KMS-11 (cell line): Measurements from ENCODE around the gene PTGIR.

ENCODE experiments used
- H2AFZ ChIP-seq: fragments of 200-600 bp; sonication (generic); 2 replicates; pipeline ENCODE4 v1.6.1; 2016; ENCODE audit warnings: antibody characterized with exemption, mixed run types, low read depth
- H3K27ac ChIP-seq: fragments of 200-600 bp; sonication (generic); 2 replicates; pipeline ENCODE4 v1.6.1; 2016; ENCODE audit warnings: mild to moderate bottlenecking, mixed run types
- H3K27me3 ChIP-seq: fragments of 200-600 bp; sonication (generic); 2 replicates; pipeline ENCODE4 v1.6.1; 2017; ENCODE audit warnings: mild to moderate bottlenecking, low read depth, mixed run types, moderate library complexity; ENCODE audit not compliant: insufficient read depth
- H3K36me3 ChIP-seq: fragments of 200-600 bp; sonication (generic); 2 replicates; pipeline ENCODE4 v1.6.1; 2017; ENCODE audit warnings: mild to moderate bottlenecking, mixed run types; ENCODE audit not compliant: insufficient read depth
- H3K4me1 ChIP-seq: fragments of 200-600 bp; sonication (generic); 2 replicates; pipeline ENCODE4 v1.6.1; 2016; ENCODE audit warnings: mild to moderate bottlenecking, low read depth, mixed run types; ENCODE audit not compliant: poor library complexity, severe bottlenecking
- H3K4me2 ChIP-seq: fragments of 200-600 bp; sonication (generic); 2 replicates; pipeline ENCODE4 v1.7.0; 2016; ENCODE audit warnings: mild to moderate bottlenecking, mixed run types
- H3K4me3 ChIP-seq: fragments of 200-600 bp; sonication (generic); IDR thresholded peaks from 2 replicates; pipeline ENCODE4 v1.6.1; 2017; ENCODE audit warnings: low read depth, low read length, mixed read lengths; ENCODE audit not compliant: insufficient read depth
- H3K79me2 ChIP-seq: fragments of 200-600 bp; sonication (generic); 2 replicates; pipeline ENCODE4 v1.6.1; 2016; ENCODE audit warnings: low read depth, mixed run types; ENCODE audit not compliant: insufficient read depth
- H3K9ac ChIP-seq: fragments of 200-600 bp; sonication (generic); 2 replicates; pipeline ENCODE4 v1.6.1; 2016; ENCODE audit warnings: mild to moderate bottlenecking, mixed run types
- H4K20me1 ChIP-seq: fragments of 200-600 bp; sonication (generic); 2 replicates; pipeline ENCODE4 v1.6.1; 2016; ENCODE audit warnings: mild to moderate bottlenecking, mixed run types; ENCODE audit not compliant: insufficient read depth
- CTCF ChIP-seq: fragments of 200-600 bp; sonication (generic); conservative IDR thresholded peaks from 2 replicates; pipeline ENCODE4 v1.6.1; 2017; ENCODE audit warnings: low read depth, mild to moderate bottlenecking, antibody characterized with exemption, low read length, moderate library complexity, mixed read lengths

PTGIR gene

GRCh38 chr19:46624958-46625661 is at the start of gene PTGIR:
TSS of gene PTGIR (minus strand) at chr19:46625089. CDS start at chr19:46624225, 864 bp downstream.
- H3K9ac ChIP-seq: no peak within 1 kb of the TSS
- no peaks in the 10 kb centered on the region for H3K36me3 ChIP-seq
- H3K27ac ChIP-seq: no peak within 1 kb of the TSS
- H4K20me1 ChIP-seq: no peaks in the 10 kb centered on the region
- H3K4me3 ChIP-seq: no peak within 1 kb of the TSS
- peaks cover 7% of the 10 kb centered on the region for H3K4me1 ChIP-seq
- peaks cover 56% of the 10 kb centered on the region for H3K27me3 ChIP-seq
- TF ChIP-seq CTCF: no peak
- H3K4me2 ChIP-seq: no peak within 1 kb of the TSS
- no peak within 1 kb of the TSS for H2AFZ ChIP-seq
- no peaks in the 10 kb centered on the region for H3K79me2 ChIP-seq

GRCh38 chr19:46670813-46671212 is 45.9 kb upstream of the PTGIR start:
- no peaks in the 10 kb centered on the region for H3K79me2 ChIP-seq
- no peaks in the 10 kb centered on the region; the same call in 1 of the 2 replicates for H3K27me3 ChIP-seq
- no peaks in the 10 kb centered on the region for H3K4me1 ChIP-seq
- H3K36me3 ChIP-seq: no peaks in the 10 kb centered on the region
- no peak overlapping the region for H3K9ac ChIP-seq
- H3K4me2 ChIP-seq: no peak overlapping the region
- no peak overlapping the region for H3K27ac ChIP-seq
- TF ChIP-seq CTCF: no peak
- H3K4me3 ChIP-seq: no peak overlapping the region
- H4K20me1 ChIP-seq: no peaks in the 10 kb centered on the region
- H2AFZ ChIP-seq: no peak overlapping the region

DNA sequence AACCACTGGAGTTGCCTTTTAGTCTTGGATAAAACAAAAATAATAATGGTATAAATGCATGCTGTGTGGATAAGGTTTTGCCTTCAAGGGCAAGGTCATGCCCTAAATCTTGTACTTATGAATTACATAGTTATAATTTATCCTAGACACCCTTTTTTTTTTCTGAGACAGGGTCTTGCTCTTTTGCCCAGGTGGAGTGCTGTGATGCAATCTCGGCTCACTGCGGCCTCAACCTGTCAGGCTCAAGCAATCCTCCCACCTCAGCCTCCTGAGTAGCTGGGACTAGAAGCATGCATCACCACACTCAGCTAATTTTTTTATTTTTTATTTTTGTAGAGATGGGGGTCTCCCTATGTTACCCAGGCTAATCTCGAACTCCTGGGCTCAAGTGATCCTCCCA is 43.8 kb upstream of the PTGIR start:
- no peak overlapping the region for H2AFZ ChIP-seq
- no peaks in the 10 kb centered on the region for H4K20me1 ChIP-seq
- no peak overlapping the region for H3K9ac ChIP-seq
- peaks cover 8% of the 10 kb centered on the region for H3K27me3 ChIP-seq
- no peaks in the 10 kb centered on the region for H3K79me2 ChIP-seq
- no peaks in the 10 kb centered on the region for H3K4me1 ChIP-seq
- H3K4me2 ChIP-seq: no peak overlapping the region
- H3K4me3 ChIP-seq: no peak overlapping the region
- H3K36me3 ChIP-seq: no peaks in the 10 kb centered on the region
- H3K27ac ChIP-seq: no peak overlapping the region
- no peak for TF ChIP-seq CTCF

DNA sequence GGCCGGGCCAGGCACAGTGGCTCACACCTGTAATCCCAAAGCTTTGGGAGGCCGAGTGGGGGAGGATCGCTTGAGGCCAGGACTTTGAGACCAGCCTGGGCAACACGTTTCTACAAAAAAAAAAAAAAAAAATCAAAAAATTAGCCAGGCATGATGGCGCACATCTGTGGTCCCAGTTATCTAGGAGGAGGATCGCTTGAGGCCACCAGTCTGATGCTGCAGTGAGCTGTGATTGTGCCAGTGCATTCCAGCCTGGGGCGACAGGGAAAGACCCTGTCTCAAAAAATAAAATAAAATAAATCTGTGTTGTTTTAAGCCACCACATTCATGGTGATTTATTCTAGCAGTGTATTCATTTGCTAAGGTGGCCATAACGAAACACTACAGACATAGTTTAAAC is 40.2 kb upstream of the PTGIR start:
- H3K27me3 ChIP-seq: peaks cover 23% of the 10 kb centered on the region
- H3K36me3 ChIP-seq: no peaks in the 10 kb centered on the region
- no peak for TF ChIP-seq CTCF
- no peak overlapping the region for H3K27ac ChIP-seq
- no peak overlapping the region for H2AFZ ChIP-seq
- no peak overlapping the region for H3K9ac ChIP-seq
- H3K4me1 ChIP-seq: peaks cover 17% of the 10 kb centered on the region
- H3K79me2 ChIP-seq: no peaks in the 10 kb centered on the region
- H3K4me2 ChIP-seq: no peak overlapping the region
- H4K20me1 ChIP-seq: no peaks in the 10 kb centered on the region
- H3K4me3 ChIP-seq: no peak overlapping the region
